AG09309 (cell line): Measurements from ENCODE around the gene GTF2A1.
A peak's percentile ranks its signal among the peaks of the same experiment; 100 is the strongest.

Source experiments
- DNase-seq: peaks from one replicate; pipeline ENCODE4 v3.0.0-alpha.2; 2010; ENCODE audit warnings: low read depth
- H3K4me3 ChIP-seq: 2 replicates; pipeline ENCODE4 v1.5.1; 2011; ENCODE audit warnings: mild to moderate bottlenecking, low read depth, low read length, moderate library complexity; ENCODE audit not compliant: control insufficient read depth
- CTCF ChIP-seq: IDR thresholded peaks from 2 replicates; pipeline ENCODE4 v1.5.1; 2011; ENCODE audit warnings: mild to moderate bottlenecking, low read depth, low read length, inconsistent platforms; ENCODE audit not compliant: insufficient read depth, control insufficient read depth; ENCODE audit errors: missing control alignments

GTF2A1 gene

GRCh38 chr14:81172353-81172752 lies 48.4 kb downstream of the GTF2A1 start:
- no peak for DNase-seq
- no peak overlapping the region for H3K4me3 ChIP-seq
- TF ChIP-seq CTCF: no peak

- H3K4me3 ChIP-seq: no peak overlapping the region
- no peak for TF ChIP-seq CTCF
- no peak for DNase-seq
Observed at GRCh38 chr14:81170829-81171195, 49.9 kb downstream of the GTF2A1 start.

DNA sequence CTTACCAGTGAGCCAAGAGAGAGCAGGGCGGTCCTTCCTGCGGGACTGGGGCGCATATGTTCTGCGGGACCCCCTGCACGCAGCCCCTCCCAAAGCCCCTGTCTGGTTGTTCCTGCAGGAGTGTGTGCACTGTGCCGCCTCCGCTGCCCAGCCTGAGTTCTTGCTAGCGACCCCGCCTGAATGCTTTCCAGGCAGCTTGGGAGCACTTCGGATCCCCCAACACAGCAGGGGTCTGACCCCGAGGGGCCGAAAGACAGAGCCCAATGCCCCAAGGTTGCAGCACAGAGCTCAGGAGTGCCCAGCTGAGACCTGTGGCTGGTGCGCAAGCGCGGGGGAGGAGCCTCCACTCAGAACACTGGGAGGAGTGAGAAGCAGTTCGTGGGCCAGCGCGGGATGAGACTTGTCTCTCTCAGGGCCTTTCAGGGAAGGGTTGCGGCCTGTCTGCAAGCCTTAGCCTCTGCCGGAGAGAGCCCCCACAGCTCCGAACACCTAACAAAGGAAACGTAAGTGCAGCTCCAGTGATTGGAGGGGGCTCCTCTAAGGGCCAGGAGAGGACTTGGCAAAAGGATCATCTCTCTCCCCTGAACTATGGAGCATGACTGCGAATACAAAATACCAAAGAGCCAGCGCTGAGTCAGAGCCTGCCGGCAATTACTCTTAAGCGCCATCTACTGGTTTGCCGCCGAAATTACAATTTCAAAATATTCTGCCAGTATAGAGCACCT lies 50.5 kb downstream of the GTF2A1 start:
- H3K4me3 ChIP-seq: peak overlapping the region; percentile 82
- DNase-seq: peak; percentile 46
- peak; percentile 87 for TF ChIP-seq CTCF

DNA sequence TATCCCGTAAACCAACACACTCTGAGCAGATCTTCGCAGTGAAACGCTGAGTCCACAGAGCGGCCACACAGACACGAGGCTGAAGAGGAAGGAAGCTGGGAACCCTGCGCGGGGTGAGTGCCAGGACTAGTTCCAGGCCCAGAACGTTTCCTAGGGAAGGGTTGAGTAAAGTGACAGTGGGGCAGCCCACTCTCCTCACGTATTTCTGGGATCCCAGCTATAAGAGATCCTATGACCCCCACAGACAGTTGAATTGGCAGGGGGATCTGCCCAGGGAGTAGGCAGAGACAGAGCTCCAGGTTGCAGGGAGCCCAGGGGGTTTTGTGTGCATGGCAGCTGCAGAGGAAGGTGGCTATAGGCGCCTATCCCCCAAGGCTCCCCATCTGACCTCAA lies 51.1 kb downstream of the GTF2A1 start:
- no peak for TF ChIP-seq CTCF
- no peak for DNase-seq
- peak overlapping the region; percentile 82 for H3K4me3 ChIP-seq

GRCh38 chr14:81169267-81169666 lies 51.5 kb downstream of the GTF2A1 start:
- DNase-seq: no peak
- no peak overlapping the region for H3K4me3 ChIP-seq
- TF ChIP-seq CTCF: no peak

GRCh38 chr14:81166121-81166520 lies 54.6 kb downstream of the GTF2A1 start:
- no peak for TF ChIP-seq CTCF
- DNase-seq: no peak
- H3K4me3 ChIP-seq: no peak overlapping the region
